HG03439 (cell line): ENCODE measurements around the gene PARP8.
"Not testable (repeated sequence)": the region's sequence is repeated elsewhere in the genome, so short reads cannot be mapped to it uniquely, and the experiment has no call there.

Source experiments
- ATAC-seq: cut with Tn5 transposase; IDR thresholded peaks from one replicate; pipeline ENCODE4 v1.9.1; 2021; ENCODE audit warnings: mild to moderate bottlenecking, moderate library complexity; ENCODE audit not compliant: unreplicated experiment

Gene PARP8

DNA sequence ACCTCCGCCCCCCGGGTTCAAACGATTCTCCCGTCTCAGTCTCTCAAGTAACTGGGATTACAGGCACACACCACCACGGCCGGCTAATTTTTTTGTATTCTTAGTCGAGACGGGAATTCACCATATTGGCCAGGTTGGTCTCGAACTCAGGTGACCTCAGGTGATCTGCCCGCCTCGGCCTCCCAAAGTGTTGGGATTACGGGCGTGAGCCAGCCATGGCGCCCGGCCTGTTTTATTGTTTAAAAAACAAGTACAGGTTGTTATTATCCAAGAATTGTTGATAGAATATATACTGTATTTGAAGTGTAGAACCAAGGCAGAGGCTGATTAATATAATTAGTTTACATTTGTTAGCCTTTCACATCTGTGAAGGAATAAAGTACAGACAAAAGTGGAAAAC, 8.9 kb downstream of the PARP8 start:
- no peak for ATAC-seq

DNA sequence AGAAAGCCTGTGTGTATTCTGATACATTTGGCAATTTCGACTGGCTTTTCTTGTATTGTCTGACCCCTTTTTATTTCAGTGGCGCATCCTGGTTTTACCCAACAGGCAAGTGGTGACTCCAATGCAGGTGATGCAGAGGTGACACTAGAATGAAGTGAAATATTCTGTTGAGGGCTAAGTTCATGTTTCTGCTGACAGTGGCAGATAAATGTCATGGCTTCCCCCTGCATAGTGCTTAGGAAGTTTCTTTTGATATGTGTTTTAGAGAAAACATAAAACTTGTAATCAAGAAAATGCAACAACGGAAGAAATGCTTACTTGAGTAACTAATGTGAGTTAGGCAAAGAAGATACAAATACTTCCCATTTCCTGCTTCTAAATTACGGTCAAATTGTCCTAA, 13.1 kb downstream of the PARP8 start:
- ATAC-seq: not testable (repeated sequence)

DNA sequence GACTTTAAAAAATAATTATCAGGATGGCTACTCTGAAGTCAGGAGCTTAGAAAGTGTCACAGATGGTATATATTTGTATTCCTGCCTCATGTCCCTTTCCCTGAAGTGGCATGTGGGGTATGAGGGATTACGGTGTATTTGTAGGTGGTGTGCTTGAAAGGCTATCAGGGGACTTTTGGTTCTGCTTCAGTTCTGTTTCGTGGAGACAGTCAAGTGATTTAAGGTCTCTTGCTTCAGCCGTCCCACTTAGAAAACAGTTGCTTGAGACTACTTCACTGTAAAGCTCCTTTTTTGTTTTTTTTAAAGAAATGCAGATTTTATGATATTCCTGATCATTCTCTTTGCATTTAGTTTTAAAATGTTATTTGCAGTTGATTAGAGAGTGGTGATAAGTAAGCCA, 18.3 kb downstream of the PARP8 start:
- ATAC-seq: no peak

DNA sequence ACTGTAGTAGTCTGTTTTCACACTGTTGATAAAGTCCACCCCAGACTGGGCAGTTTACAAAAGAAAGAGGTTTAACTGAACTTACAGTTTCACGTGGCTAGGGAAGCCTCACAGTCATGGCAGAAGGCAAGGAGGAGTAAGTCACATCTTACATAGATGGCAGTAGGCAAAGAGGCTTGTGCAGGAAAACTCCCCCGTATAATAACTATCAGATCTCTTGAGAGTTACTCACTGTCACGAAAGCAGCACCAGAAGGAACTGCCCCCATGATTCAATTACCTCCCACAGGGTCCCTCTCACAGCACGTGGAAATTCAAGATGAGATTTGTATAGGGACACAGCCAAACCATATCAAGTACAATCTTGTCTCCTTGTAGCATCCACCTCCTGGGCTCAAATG, 21.1 kb downstream of the PARP8 start:
- no peak for ATAC-seq

DNA sequence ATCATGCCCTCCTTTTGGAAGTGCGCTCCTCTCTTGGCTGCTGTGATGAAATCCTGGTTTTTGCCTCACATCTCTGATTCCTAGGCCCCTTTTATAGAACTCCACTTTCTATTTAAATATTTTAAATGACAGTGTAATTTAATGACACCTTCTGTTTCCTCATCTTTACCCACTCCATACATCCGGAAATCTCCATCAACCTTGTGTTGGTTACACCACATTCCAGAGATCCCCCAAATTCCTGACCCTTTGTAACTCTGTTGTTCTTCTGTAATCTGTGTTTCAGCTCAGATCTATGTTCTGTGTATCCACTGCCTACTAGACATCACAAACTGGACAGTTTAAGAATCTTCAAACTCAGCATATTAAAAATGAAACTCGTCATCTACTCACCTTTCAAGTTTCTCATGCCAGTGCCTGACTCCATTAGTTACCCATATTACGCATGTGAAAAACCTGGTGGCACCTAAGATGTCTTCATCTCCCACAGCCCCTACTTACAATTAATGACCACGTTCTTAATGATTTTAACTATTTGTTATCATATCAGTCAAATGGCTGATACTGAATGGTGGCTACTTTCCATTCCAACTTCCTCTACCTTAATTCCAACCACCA, 25.1 kb downstream of the PARP8 start:
- ATAC-seq: peak; percentile 60

DNA sequence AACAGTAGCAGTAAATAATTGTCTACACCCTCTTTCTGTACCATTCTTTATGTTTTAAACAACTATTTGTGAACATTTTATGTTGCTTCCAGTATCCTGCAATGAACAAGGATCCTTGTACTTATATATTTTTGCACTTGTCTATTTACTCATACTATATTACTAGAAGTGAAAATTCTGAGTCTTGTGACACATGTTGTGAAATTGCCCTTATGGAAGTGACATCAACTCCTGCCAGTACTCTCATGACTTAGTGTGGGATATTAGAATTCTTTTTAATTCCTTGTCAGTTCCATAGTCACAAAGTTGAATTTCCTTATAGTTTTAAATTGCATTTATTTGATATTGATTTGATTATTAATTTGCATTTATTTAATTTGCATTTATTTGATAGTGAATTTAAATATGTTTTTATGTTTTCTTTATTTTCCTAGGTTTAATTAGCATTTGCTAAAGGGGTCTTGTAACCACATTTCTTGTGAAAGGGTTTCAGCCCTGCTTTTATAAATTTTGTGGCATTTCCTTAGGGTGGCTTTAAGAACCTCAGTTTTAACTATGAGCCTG, 27.7 kb downstream of the PARP8 start:
- ATAC-seq: no peak

DNA sequence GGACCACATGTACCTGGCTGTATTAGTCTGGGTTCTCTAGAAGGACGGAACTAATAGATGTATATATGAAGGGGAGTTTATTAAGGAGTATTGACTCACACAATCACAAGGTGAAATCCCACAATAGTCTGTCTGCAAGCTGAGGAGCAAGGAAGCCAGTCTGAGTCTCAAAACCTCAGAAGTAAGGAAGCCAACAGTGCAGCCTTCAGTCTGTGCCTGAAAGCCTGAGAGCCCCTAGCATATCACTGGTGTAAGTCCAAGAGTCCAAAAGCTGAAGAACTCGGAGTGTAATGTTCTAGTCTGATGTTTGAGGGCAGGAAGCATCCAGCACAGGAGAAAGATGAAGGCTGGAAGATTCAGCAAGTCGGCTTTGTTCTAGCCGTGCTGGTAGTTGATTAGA, 28.2 kb downstream of the PARP8 start:
- not testable (repeated sequence) for ATAC-seq

DNA sequence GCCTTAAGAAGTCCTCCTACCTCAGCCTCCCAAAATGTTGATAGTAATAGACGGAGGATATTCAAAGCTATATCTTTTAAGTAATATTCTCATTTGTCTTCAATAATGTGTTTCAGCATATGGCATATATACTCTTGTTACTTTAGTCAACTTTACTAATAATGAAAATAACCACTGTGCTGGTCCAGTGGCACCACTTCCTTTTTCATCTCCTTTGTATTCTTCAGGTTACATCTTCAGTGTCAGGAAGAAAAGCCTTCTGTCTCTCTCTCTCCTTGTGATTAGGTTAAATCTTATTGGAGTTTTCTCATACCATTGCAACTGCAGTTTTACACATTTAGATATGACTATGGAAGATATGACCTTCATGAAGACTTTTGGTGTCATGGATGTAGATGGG, 31.3 kb downstream of the PARP8 start:
- ATAC-seq: no peak

DNA sequence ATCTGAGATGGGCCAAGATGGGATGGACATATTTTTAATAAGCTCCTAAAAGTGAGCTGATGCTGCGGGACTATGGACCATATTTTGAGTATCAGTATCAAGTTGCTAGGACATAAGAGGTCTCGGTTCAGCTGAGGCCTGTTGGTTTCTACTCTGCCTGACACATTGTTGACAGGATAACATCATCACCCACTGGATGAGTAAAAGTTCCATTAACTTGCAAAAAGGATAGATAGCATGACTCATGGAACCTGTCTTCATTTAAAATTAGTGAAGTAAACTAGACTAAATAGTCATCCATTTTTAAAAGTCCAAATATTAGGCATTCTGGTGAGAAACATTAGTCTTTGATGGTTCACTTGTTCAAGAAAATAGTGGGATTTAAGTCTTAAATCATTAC, 33.3 kb downstream of the PARP8 start:
- ATAC-seq: no peak

DNA sequence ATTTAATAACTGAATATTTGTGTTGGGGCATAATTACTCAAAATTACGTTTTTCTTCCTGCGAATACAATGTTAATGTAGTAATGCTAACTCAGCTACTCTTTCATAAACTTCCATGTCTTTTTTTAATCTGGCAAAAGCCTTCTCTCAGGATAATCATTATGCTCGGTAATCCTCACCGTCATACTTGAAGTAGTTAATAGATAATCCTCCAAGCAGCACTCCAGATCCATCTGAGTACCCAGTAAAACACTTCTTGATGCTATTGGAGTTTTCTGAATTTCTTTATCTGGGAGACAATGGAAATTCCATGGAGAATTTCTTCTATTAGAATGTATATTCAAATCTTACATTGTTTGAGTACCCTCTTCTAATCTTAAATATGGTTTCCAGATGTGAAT, 34.3 kb downstream of the PARP8 start:
- no peak for ATAC-seq

DNA sequence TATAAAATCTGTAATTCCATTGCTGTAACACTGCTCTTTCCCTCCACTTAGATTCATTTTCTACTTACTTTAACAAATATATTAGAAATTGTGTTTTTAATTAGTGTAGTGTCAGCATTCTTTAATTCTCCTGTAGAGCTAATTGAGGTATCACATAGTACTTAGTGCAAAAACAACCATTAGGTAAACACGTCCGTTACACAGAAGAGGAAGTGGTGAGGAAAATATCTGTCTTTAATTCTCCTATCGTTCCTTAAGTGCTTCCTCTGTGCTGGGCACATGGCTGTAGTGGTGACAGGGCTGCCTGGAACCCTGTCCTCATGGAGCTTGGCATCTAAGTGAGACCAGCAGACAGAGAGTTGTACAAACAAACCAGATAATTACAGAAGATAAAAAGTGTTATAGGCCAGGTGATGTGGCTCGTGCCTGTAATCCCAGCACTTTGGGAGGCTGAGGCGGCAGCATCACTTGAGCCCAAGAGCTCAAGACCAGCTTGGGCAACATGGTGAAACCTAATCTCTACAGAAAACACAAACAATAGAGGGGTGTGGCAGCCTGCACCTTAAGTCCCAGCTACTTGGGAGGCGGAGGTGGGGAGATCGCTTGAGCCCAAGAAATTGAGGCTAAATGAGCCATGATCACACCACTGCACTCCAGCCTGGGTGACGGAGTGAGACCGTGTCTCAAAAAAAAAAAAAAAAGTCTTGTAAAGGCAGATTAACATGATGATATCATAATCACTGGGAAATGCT, 36.4 kb downstream of the PARP8 start:
- no peak for ATAC-seq

DNA sequence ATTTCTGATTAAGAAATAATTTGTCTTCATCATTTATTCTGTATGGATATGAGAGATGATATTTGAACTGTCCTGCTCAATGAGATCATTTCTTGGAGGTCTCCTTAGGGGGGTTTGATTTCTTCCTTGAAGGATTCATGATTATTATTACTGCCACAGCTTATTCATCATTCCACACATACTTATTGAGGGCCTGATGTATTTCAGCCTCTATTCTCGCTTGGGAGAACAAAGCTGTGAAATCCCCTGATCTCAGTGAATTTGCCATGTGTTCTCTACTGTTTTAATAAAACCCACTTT, 36.9 kb downstream of the PARP8 start:
- ATAC-seq: no peak

DNA sequence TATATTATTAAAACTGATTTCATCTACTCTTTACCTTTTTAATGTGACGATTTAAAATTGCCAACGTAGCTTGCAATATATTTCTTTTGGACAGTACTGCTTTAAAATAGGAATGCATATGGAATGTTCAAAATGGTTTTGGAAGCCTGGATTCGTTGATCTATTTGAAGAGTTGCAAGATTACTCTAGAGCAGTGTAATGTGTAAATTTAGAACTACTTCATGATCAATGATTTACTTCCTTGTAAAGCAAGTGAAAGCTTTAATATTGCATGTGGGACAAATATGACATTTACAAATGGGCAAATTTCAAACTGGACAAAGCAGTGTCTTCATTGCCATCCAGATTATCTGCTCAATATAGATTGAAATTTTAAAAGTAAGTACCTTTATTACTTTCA, 38.3 kb downstream of the PARP8 start:
- no peak for ATAC-seq

DNA sequence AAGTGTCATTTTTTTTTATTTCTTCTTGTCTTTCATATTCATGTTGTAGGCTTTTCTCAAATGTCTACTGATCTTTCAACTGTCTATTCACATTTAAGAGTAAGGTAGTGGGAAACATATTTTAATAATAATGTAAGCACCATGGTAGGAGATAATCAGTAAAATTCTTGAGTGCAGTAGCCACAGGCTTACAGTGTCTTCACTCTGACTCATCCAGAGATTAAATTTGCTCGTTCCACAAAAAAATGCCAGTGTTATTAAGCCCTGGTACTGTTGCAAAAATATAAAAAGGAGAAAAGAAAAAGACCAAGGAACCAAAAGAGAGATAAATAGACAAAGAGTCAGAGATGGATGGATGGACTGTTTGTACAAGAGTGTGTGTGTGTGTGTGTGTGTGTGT, 43.0 kb downstream of the PARP8 start:
- ATAC-seq: no peak

DNA sequence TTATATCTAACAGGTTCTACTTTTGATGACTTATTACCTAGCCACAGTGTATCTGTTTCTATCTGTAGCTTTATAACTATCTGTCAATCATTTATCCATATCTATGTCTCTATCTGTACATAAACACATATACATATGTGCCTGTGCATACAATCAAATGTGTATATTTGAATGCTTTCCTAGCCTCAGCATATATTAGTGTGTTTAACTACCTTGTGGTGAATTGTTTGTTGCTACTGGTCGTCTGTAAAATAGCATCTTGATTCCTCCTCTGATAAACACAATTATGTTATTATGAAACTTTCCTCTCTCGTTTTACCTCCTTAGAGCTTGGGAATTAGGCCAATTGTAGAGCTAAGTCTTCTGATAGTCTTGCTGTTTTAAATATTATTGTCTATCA, 44.4 kb downstream of the PARP8 start:
- peak; percentile 21 for ATAC-seq

DNA sequence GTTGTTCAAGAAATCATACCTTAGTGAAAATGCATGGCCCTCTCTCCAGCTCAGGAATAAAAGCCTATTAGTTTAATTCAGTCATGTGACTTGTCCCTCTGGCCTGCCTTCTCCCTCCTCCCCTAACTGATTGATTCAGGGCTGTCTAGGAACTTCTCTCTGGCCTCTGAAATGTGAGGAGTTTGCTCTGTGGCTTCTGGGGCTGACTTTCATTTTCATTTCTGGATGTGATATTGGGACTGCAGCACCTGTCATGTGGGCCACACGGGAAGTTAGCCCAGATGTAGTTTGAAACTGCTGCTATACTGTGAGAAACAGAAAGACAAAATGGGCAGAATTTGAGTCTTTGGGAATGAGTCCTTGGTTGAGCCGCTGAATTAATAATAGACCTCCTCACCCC, 44.8 kb downstream of the PARP8 start:
- peak; percentile 98 for ATAC-seq

DNA sequence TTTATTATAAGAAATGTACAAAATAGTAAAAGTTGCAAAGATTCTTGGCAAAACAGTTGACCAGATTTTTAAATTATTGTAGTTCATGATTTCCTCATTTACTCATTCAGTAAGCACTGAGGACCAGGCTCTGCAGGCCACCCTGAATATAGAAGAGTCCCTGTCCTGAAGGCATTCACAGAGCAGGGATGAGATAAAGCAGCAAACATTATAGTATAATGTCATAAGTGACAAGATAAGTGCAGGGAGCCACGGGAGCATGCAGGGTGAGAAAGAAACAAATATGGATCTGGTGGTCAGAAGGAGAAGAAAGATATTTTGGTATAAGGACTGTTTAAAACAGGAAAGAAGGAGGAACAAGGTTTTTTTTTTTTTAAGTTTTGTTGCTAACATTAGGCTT, 46.0 kb downstream of the PARP8 start:
- no peak for ATAC-seq

DNA sequence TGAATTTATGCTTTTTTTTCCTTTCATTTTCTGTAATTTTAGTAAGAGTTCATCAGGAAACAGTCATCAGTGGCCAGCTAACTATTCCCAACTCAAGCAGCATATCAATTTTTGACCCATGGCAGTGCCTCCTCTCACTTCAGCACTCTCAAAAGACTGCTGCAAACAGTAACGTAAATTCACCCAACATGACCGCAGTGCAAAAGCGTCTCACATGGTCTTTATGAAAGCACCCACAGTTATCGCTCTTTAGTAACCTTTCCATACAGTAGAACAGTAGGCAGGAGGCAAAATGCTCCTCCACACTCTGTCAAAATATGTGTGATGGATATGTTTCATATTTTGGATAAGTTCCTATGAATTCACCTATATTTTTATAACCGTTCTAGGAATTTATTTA, 48.6 kb downstream of the PARP8 start:
- ATAC-seq: no peak

DNA sequence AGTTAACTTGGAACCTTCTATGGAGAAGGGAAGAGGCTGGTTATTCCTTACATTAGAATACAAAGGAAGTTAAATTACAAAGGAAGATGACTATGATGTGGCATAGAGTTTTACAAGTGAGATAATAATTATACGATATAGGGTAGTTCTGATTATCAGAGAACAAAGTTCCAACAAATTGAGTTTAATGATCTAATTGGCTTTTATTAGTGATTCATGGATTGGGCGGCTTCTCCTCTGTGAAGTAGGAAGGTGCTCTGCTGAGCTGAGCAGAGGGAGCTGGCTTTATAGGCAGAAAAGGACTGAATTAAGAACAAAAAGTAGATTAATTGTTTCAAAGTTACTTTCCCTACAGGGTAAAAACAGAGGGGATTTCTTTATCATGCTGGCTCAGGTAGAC, 49.7 kb downstream of the PARP8 start:
- ATAC-seq: no peak

DNA sequence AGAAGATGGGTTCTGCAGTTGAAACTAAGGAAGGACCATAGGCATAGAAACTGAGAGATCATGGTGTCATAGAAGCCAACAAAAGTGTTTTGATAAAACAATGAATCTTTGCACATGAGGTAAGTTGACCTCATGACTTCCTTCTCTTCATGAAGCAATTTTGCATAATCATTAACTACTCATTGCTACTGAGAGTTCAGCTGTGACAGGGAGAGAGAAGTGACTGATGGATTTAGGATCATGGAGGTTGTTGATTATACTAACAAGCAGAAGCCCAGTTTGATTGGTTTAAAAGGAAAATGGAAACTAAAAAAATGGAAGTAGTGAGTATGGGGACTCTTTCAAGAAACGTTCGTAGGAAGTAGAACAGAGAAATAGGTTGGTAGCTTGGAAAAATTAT, 51.2 kb downstream of the PARP8 start:
- no peak for ATAC-seq

DNA sequence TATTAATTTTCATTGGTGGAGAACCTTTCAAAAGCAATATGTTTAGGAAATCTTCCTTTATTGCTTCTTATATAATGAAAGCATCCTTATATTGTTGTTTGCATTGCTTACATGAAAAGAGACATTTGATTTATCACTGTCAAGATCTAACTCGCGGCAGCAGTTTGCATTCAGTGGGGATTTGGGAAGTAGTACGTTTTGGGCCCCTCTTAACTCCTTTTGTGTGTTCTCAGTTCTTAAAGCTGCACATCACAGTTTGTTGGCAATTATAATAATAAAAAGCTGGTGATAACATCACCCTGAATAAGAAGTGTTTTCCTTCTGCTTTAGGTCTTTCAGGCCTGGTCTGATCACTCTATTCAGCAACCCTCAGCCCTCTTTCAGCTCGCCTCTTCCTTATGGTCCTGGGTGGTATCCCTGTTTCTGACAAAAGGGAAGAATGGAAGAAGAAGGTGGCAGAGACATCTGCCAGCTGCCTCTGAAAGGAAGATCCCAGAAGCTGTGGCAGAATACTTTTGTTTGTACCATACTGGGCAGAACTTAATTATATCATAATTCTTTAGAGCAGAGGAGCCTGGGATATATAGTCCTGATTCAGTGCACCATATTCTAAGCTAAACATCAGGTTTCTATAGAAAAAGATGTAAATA, 53.7 kb downstream of the PARP8 start:
- ATAC-seq: no peak

DNA sequence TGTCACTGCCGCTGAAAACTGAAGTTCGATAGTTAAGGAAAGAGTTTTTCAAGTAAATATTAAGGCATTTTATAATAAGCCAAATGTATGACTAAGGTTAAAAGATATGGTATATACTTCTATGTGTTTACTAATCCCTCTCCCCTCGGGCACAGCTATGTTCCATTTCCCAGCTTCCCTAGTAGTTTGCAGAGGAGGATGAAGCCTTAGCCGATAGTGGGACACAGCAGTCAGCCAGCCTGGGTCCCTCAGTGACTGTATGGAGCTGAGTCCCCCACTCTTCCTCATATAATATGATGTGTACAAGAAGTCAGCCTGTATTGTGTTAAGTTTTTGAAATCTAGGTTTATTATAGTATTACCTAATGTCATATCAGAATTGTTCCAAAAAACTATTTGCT, 55.8 kb downstream of the PARP8 start:
- ATAC-seq: no peak
